ENCODE data around the gene BCKDHA. TPM values are rescaled to one million over a fixed set of nuclear protein-coding genes. Genes with fewer than 3 reads are reported as not detected.
"Not testable (repeated sequence)": the region's sequence is repeated elsewhere in the genome, so short reads cannot be mapped to it uniquely, and the experiment has no call there.

Gene BCKDHA
- total RNA-seq, 1 donor from 2014 or later: 9.2 TPM

- Histone ChIP-seq H3K4me3 (ENCODE audit: insufficient read depth, low read depth, low read length) (no peak overlapping the region), H4K20me1 (ENCODE audit: insufficient read depth, low read length) (peaks cover 3% of the 10 kb centered on the region), H3K36me3 (ENCODE audit: insufficient read depth, low read length) (peaks cover 9% of the 10 kb centered on the region), H3K79me2 (ENCODE audit: insufficient read depth, low read length) (no peaks in the 10 kb centered on the region), H2AFZ (ENCODE audit: low read depth, low read length) (no peak overlapping the region), H3K9ac (ENCODE audit: low read length) (no peak overlapping the region), H3K27me3 (ENCODE audit: insufficient read depth, low read length) (no peaks in the 10 kb centered on the region), H3K27ac (ENCODE audit: low read depth, low read length) (no peak overlapping the region), H3K9me3 (ENCODE audit: insufficient read depth, low read depth, low read length) (no peaks in the 10 kb centered on the region), H3K4me2 (ENCODE audit: low read length) (no peak overlapping the region), H3K4me1 (ENCODE audit: insufficient read depth, low read length) (peaks cover 9% of the 10 kb centered on the region)
- Mint-ChIP-seq H3K9me3 (ENCODE audit: unreplicated experiment) (no peaks in the 10 kb centered on the region), H3K27ac (ENCODE audit: unreplicated experiment) (no peak overlapping the region), H3K36me3 (ENCODE audit: low read depth, unreplicated experiment) (peaks cover 9% of the 10 kb centered on the region), H3K4me1 (ENCODE audit: low read depth, unreplicated experiment) (peaks cover 14% of the 10 kb centered on the region), H3K27me3 (ENCODE audit: low read depth, unreplicated experiment) (no peaks in the 10 kb centered on the region), H3K4me3 (ENCODE audit: unreplicated experiment) (no peak overlapping the region)
- TF ChIP-seq EZH2 (IDR thresholded peaks at IDR 0.05; ENCODE audit: insufficient read depth, low read length) (no peak), CTCF (IDR thresholded peaks at IDR 0.05; ENCODE audit: insufficient read depth, low read depth, low read length) (peak; percentile 23)
- FAIRE-seq: no peak
- DNase-seq (ENCODE audit: low read depth): no peak
These were observed 34.1 kb downstream of the BCKDHA start for GRCh38 chr19:41431426-41432386.

- peaks cover 3% of the 10 kb centered on the region for H4K20me1 ChIP-seq (ENCODE audit: insufficient read depth, low read length)
- H3K4me1 ChIP-seq (ENCODE audit: insufficient read depth, low read length): peaks cover under 1% of the 10 kb centered on the region
- no peak for TF ChIP-seq EZH2 (IDR thresholded peaks at IDR 0.05; ENCODE audit: insufficient read depth, low read length)
- no peak for TF ChIP-seq CTCF (IDR thresholded peaks at IDR 0.05; ENCODE audit: insufficient read depth, low read depth, low read length)
- no peaks in the 10 kb centered on the region for H3K27me3 ChIP-seq (ENCODE audit: insufficient read depth, low read length)
- no peak overlapping the region for H3K4me2 ChIP-seq (ENCODE audit: low read length)
- Mint-ChIP-seq H3K27ac (ENCODE audit: unreplicated experiment) (no peak overlapping the region), H3K36me3 (ENCODE audit: low read depth, unreplicated experiment) (peaks cover 7% of the 10 kb centered on the region), H3K4me1 (ENCODE audit: low read depth, unreplicated experiment) (peaks cover 7% of the 10 kb centered on the region), H3K27me3 (ENCODE audit: low read depth, unreplicated experiment) (no peaks in the 10 kb centered on the region), H3K9me3 (ENCODE audit: unreplicated experiment) (no peaks in the 10 kb centered on the region), H3K4me3 (ENCODE audit: unreplicated experiment) (no peak overlapping the region)
- no peak overlapping the region for H3K4me3 ChIP-seq (ENCODE audit: insufficient read depth, low read depth, low read length)
- peaks cover 7% of the 10 kb centered on the region for H3K79me2 ChIP-seq (ENCODE audit: insufficient read depth, low read length)
- no peak for FAIRE-seq
- H2AFZ ChIP-seq (ENCODE audit: low read depth, low read length): no peak overlapping the region
- no peaks in the 10 kb centered on the region for H3K9me3 ChIP-seq (ENCODE audit: insufficient read depth, low read depth, low read length)
- H3K36me3 ChIP-seq (ENCODE audit: insufficient read depth, low read length): peaks cover 9% of the 10 kb centered on the region
- no peak overlapping the region for H3K9ac ChIP-seq (ENCODE audit: low read length)
- no peak for DNase-seq (ENCODE audit: low read depth)
- no peak overlapping the region for H3K27ac ChIP-seq (ENCODE audit: low read depth, low read length)
These were observed 35.6 kb downstream of the BCKDHA start for GRCh38 chr19:41433171-41433570.

GRCh38 chr19:41434450-41434849, 36.8 kb downstream of the BCKDHA start:
- no peak for DNase-seq (ENCODE audit: low read depth)
- no peak overlapping the region for H2AFZ ChIP-seq (ENCODE audit: low read depth, low read length)
- no peak overlapping the region for H3K4me3 ChIP-seq (ENCODE audit: insufficient read depth, low read depth, low read length)
- peaks cover 7% of the 10 kb centered on the region for H3K36me3 ChIP-seq (ENCODE audit: insufficient read depth, low read length)
- Mint-ChIP-seq H3K36me3 (ENCODE audit: low read depth, unreplicated experiment) (peaks cover 7% of the 10 kb centered on the region), H3K9me3 (ENCODE audit: unreplicated experiment) (no peaks in the 10 kb centered on the region), H3K27ac (ENCODE audit: unreplicated experiment) (no peak overlapping the region), H3K27me3 (ENCODE audit: low read depth, unreplicated experiment) (no peaks in the 10 kb centered on the region), H3K4me3 (ENCODE audit: unreplicated experiment) (no peak overlapping the region), H3K4me1 (ENCODE audit: low read depth, unreplicated experiment) (peaks cover 5% of the 10 kb centered on the region)
- peaks cover 15% of the 10 kb centered on the region for H3K79me2 ChIP-seq (ENCODE audit: insufficient read depth, low read length)
- no peaks in the 10 kb centered on the region for H3K9me3 ChIP-seq (ENCODE audit: insufficient read depth, low read depth, low read length)
- H4K20me1 ChIP-seq (ENCODE audit: insufficient read depth, low read length): peaks cover 3% of the 10 kb centered on the region
- no peak overlapping the region for H3K9ac ChIP-seq (ENCODE audit: low read length)
- FAIRE-seq: no peak
- no peak overlapping the region for H3K27ac ChIP-seq (ENCODE audit: low read depth, low read length)
- no peaks in the 10 kb centered on the region for H3K27me3 ChIP-seq (ENCODE audit: insufficient read depth, low read length)
- TF ChIP-seq CTCF (IDR thresholded peaks at IDR 0.05; ENCODE audit: insufficient read depth, low read depth, low read length) (no peak), EZH2 (IDR thresholded peaks at IDR 0.05; ENCODE audit: insufficient read depth, low read length) (no peak)
- no peak overlapping the region for H3K4me2 ChIP-seq (ENCODE audit: low read length)
- H3K4me1 ChIP-seq (ENCODE audit: insufficient read depth, low read length): peaks cover 5% of the 10 kb centered on the region

GRCh38 chr19:41435376-41435775, 37.8 kb downstream of the BCKDHA start:
- H3K9ac ChIP-seq (ENCODE audit: low read length); H3K9me3 Mint-ChIP-seq (ENCODE audit: unreplicated experiment); H3K27me3 Mint-ChIP-seq (ENCODE audit: low read depth, unreplicated experiment); H3K4me3 ChIP-seq (ENCODE audit: insufficient read depth, low read depth, low read length); H3K27ac ChIP-seq (ENCODE audit: low read depth, low read length); DNase-seq (ENCODE audit: low read depth); H3K36me3 Mint-ChIP-seq (ENCODE audit: low read depth, unreplicated experiment); H3K27me3 ChIP-seq (ENCODE audit: insufficient read depth, low read length); H3K9me3 ChIP-seq (ENCODE audit: insufficient read depth, low read depth, low read length); H4K20me1 ChIP-seq (ENCODE audit: insufficient read depth, low read length); H3K4me3 Mint-ChIP-seq (ENCODE audit: unreplicated experiment); H3K4me2 ChIP-seq (ENCODE audit: low read length); H3K4me1 ChIP-seq (ENCODE audit: insufficient read depth, low read length); H2AFZ ChIP-seq (ENCODE audit: low read depth, low read length); H3K27ac Mint-ChIP-seq (ENCODE audit: unreplicated experiment); H3K36me3 ChIP-seq (ENCODE audit: insufficient read depth, low read length); H3K4me1 Mint-ChIP-seq (ENCODE audit: low read depth, unreplicated experiment); FAIRE-seq: not testable (repeated sequence)
- H3K79me2 ChIP-seq (ENCODE audit: insufficient read depth, low read length): peaks cover 15% of the 10 kb centered on the region

Measured in astrocyte (in vitro differentiated cells and primary cell).